H1 (cell line): Measurements from ENCODE around the gene CADM2. TPM values are rescaled to one million over a fixed set of nuclear protein-coding genes. Genes with fewer than 3 reads are reported as not detected.

ENCODE experiments used
- CTCF ChIA-PET: fragments of 300-600 bp; sonication (Branson Sonifier 250); formaldehyde crosslinking; loops from one replicate; lab custom pipeline; 2021; ENCODE audit not compliant: partially characterized antibody; lab: Charles Lee
- POLR2A ChIA-PET: fragments of 300-600 bp; sonication (Branson Sonifier 250); formaldehyde crosslinking; loops from one replicate; lab custom pipeline; 2021; ENCODE audit warnings: inconsistent platforms; ENCODE audit not compliant: partially characterized antibody; lab: Charles Lee
- DNase-seq, 2 experiments: peaks; one replicate each; pipeline versions ENCODE4 v3.0.0 to v3.0.0-alpha.2; 2010 to 2022; ENCODE audit warnings: low spot score in 2 of 2, low read depth in 1 of 2, mixed read lengths in 1 of 2
- FAIRE-seq: peaks from 2 replicates; lab custom pipeline; 2011; peaks lifted over from hg19 to GRCh38; lab: Jason Lieb, UNC
- H2AFZ ChIP-seq: 2 replicates; pipeline ENCODE4 v1.8.1; 2012; ENCODE audit warnings: low read length, inconsistent platforms
- H2AK5ac ChIP-seq: 2 replicates; pipeline ENCODE4 v1.6.1; 2013; ENCODE audit warnings: low read depth, low read length
- H2BK120ac ChIP-seq: replicated peaks from 2 replicates; pipeline ENCODE3; 2013; ENCODE audit warnings: low read depth, low read length, inconsistent platforms
- H2BK12ac ChIP-seq: 2 replicates; pipeline ENCODE4 v1.6.1; 2013; ENCODE audit warnings: low read depth, low read length
- H2BK15ac ChIP-seq: 2 replicates; pipeline ENCODE4 v1.6.1; 2013; ENCODE audit warnings: low read length
- H2BK20ac ChIP-seq: 2 replicates; pipeline ENCODE4 v1.6.1; 2013; ENCODE audit warnings: low read length
- H2BK5ac ChIP-seq: 2 replicates; pipeline ENCODE4 v1.6.1; 2013; ENCODE audit warnings: low read depth, low read length
- H3K14ac ChIP-seq: 2 replicates; pipeline ENCODE4 v1.6.1; 2013; ENCODE audit warnings: inconsistent platforms; ENCODE audit not compliant: insufficient read length
- H3K18ac ChIP-seq: 2 replicates; pipeline ENCODE4 v1.6.1; 2013; ENCODE audit warnings: low read length; ENCODE audit errors: extremely low read depth
- H3K23ac ChIP-seq: 2 replicates; pipeline ENCODE4 v1.6.1; 2013; ENCODE audit warnings: inconsistent platforms; ENCODE audit not compliant: insufficient read length
- H3K23me2 ChIP-seq: 2 replicates; pipeline ENCODE4 v1.6.1; 2013; ENCODE audit warnings: low read depth, low read length
- H3K27ac ChIP-seq: 2 replicates; pipeline ENCODE4 v1.6.1; 2011; ENCODE audit warnings: low read depth, low read length, inconsistent platforms
- H3K27me3 ChIP-seq, 4 experiments: replicated peaks in 1 of 4; 1 replicate in 1 of 4; 2 replicates in 3 of 4; pipeline versions ENCODE4 v1.6.1 to v1.8.1; 2011 to 2013; ENCODE audit warnings: low read length in 3 of 4, mild to moderate bottlenecking in 3 of 4, inconsistent platforms in 2 of 4, mixed read lengths in 2 of 4, moderate library complexity in 1 of 4; ENCODE audit not compliant: control insufficient read depth in 3 of 4, insufficient read depth in 3 of 4; ENCODE audit errors: extremely low read depth in 1 of 4
- H3K36me3 ChIP-seq, 4 experiments: 2 replicates each; pipeline versions ENCODE4 v1.6.1 to v1.8.1; 2011 to 2013; ENCODE audit warnings: mild to moderate bottlenecking in 4 of 4, low read length in 3 of 4, moderate library complexity in 2 of 4, control low read depth in 1 of 4, inconsistent platforms in 1 of 4; ENCODE audit not compliant: insufficient read depth in 4 of 4, control insufficient read depth in 2 of 4
- H3K4ac ChIP-seq: replicated peaks from 2 replicates; pipeline ENCODE3; 2013; ENCODE audit warnings: low read length, low read depth, mixed read lengths, inconsistent platforms; ENCODE audit not compliant: insufficient read length
- H3K4me1 ChIP-seq, 4 experiments: replicated peaks in 1 of 4; 1 replicate in 1 of 4; 2 replicates in 3 of 4; pipeline versions ENCODE4 v1.6.1 to v1.8.1; 2011 to 2013; ENCODE audit warnings: low read length in 3 of 4, inconsistent platforms in 2 of 4, mixed read lengths in 1 of 4; ENCODE audit not compliant: insufficient read depth in 4 of 4, control insufficient read depth in 3 of 4
- H3K4me2 ChIP-seq, 2 experiments: 2 replicates each; pipeline versions ENCODE4 v1.6.1 to v1.8.1; 2011 to 2013; ENCODE audit warnings: low read depth in 2 of 2, low read length in 2 of 2, control low read depth in 1 of 2, inconsistent platforms in 1 of 2, mild to moderate bottlenecking in 1 of 2; ENCODE audit not compliant: insufficient read depth in 1 of 2
- H3K4me3 ChIP-seq, 4 experiments: fragments of 200-600, 300-600 bp in 1 of 4; sonication (generic), shearing (Covaris generic), sonication (Bioruptor Twin) in 1 of 4; 2 replicates each; pipeline versions ENCODE4 v1.5.1 to v1.8.1; 2011 to 2016; ENCODE audit warnings: low read length in 4 of 4, low read depth in 3 of 4, control low read depth in 2 of 4, inconsistent platforms in 2 of 4, mild to moderate bottlenecking in 2 of 4, mixed read lengths in 1 of 4, moderate library complexity in 1 of 4; ENCODE audit not compliant: insufficient read depth in 2 of 4; ENCODE audit errors: extremely low read depth in 1 of 4
- H3K56ac ChIP-seq: replicated peaks from 2 replicates; pipeline ENCODE3; 2013; ENCODE audit warnings: low read depth, mild to moderate bottlenecking, mixed read lengths, low read length, inconsistent platforms; ENCODE audit not compliant: insufficient read length
- H3K79me1 ChIP-seq: 2 replicates; pipeline ENCODE4 v1.6.1; 2013; ENCODE audit warnings: low read depth, low read length, control low read depth
- H3K79me2 ChIP-seq, 2 experiments: 2 replicates each; pipeline versions ENCODE4 v1.6.1 to v1.8.1; 2012 to 2013; ENCODE audit warnings: low read length in 2 of 2, mild to moderate bottlenecking in 2 of 2, inconsistent platforms in 1 of 2; ENCODE audit not compliant: insufficient read depth in 2 of 2, control insufficient read depth in 1 of 2
- H3K9ac ChIP-seq, 4 experiments: replicated peaks in 1 of 4; 1 replicate in 1 of 4; 2 replicates in 3 of 4; pipeline versions ENCODE4 v1.6.1 to v1.8.1; 2011 to 2013; ENCODE audit warnings: low read depth in 3 of 4, low read length in 3 of 4, control low read depth in 2 of 4, mild to moderate bottlenecking in 2 of 4, moderate library complexity in 2 of 4, inconsistent platforms in 1 of 4; ENCODE audit errors: extremely low read depth in 1 of 4
- H3K9me3 ChIP-seq, 2 experiments: 2 replicates each; pipeline versions ENCODE4 v1.6.1 to v1.8.1; 2012 to 2013; ENCODE audit warnings: mild to moderate bottlenecking in 2 of 2, moderate library complexity in 2 of 2, control low read depth in 1 of 2, inconsistent platforms in 1 of 2, low read depth in 1 of 2, low read length in 1 of 2, mixed read lengths in 1 of 2; ENCODE audit not compliant: insufficient read depth in 2 of 2
- H4K20me1 ChIP-seq, 2 experiments: replicated peaks in 1 of 2; 2 replicates each; pipeline versions ENCODE3 to v1.8.1; 2011 to 2013; ENCODE audit warnings: inconsistent platforms in 2 of 2, low read length in 2 of 2, mild to moderate bottlenecking in 1 of 2; ENCODE audit not compliant: insufficient read depth in 2 of 2, control insufficient read depth in 1 of 2
- H4K5ac ChIP-seq: 2 replicates; pipeline ENCODE4 v1.6.1; 2013; ENCODE audit warnings: low read length, low read depth, mixed read lengths, inconsistent platforms; ENCODE audit not compliant: insufficient read length
- H4K8ac ChIP-seq: 2 replicates; pipeline ENCODE4 v1.8.0; 2013; ENCODE audit warnings: mild to moderate bottlenecking, moderate library complexity, low read length, inconsistent platforms; ENCODE audit not compliant: insufficient read depth; ENCODE audit errors: extremely low read depth
- H4K91ac ChIP-seq: replicated peaks from 2 replicates; pipeline ENCODE3; 2013; ENCODE audit warnings: low read length, mixed read lengths, inconsistent platforms; ENCODE audit not compliant: insufficient read length
- ATF3 ChIP-seq: IDR thresholded peaks from 2 replicates; pipeline ENCODE4 v1.6.1; 2011; ENCODE audit warnings: low read depth, mild to moderate bottlenecking, low read length; ENCODE audit not compliant: insufficient read depth
- BCL11A ChIP-seq, 2 experiments: IDR thresholded peaks; one replicate each; pipeline ENCODE4 v1.6.1; 2011; ENCODE audit warnings: low read depth in 2 of 2, low read length in 2 of 2, mild to moderate bottlenecking in 2 of 2
- BRCA1 ChIP-seq: IDR thresholded peaks from 2 replicates; pipeline ENCODE4 v1.6.1; 2012; ENCODE audit warnings: low read depth, low read length, improper control_type of control experiment
- CBX5 ChIP-seq: fragments of 300-800, 300-1000 bp; sonication (generic); IDR thresholded peaks from 2 replicates; pipeline ENCODE4 v1.7.1; 2016; ENCODE audit warnings: antibody characterized with exemption, low read length, low read depth
- CREB1 ChIP-seq: IDR thresholded peaks from 2 replicates; pipeline ENCODE4 v1.6.1; 2012; ENCODE audit warnings: inconsistent platforms
- CTBP2 ChIP-seq: IDR thresholded peaks from 2 replicates; pipeline ENCODE4 v1.7.0; 2011; ENCODE audit warnings: borderline replicate concordance, mild to moderate bottlenecking, moderate library complexity, mixed read lengths, low read length; ENCODE audit not compliant: insufficient read depth, insufficient read length
- HDAC2 ChIP-seq, 2 experiments: fragments of 300-600 bp in 1 of 2; sonication (generic) in 1 of 2; IDR thresholded peaks; 2 replicates each; pipeline ENCODE4 v1.6.1; 2011 to 2012; ENCODE audit warnings: low read depth in 2 of 2, low read length in 2 of 2, mild to moderate bottlenecking in 2 of 2, moderate library complexity in 2 of 2, borderline replicate concordance in 1 of 2, inconsistent platforms in 1 of 2
- HDAC6 ChIP-seq: IDR thresholded peaks from one replicate; pipeline ENCODE4 v1.7.1; 2012; ENCODE audit warnings: low read depth, mild to moderate bottlenecking, inconsistent platforms, low read length, moderate library complexity
- NRF1 ChIP-seq: IDR thresholded peaks from 2 replicates; pipeline ENCODE4 v1.6.1; 2011; ENCODE audit warnings: mild to moderate bottlenecking, low read depth, low read length, improper control_type of control experiment
- POLR2AphosphoS5 ChIP-seq: IDR thresholded peaks from 2 replicates; pipeline ENCODE4 v1.6.1; 2011; ENCODE audit warnings: low read depth, low read length
- RFX5 ChIP-seq: IDR thresholded peaks from 2 replicates; pipeline ENCODE4 v1.6.1; 2011; ENCODE audit warnings: low read depth, low read length, improper control_type of control experiment, borderline replicate concordance
- SIN3A ChIP-seq, 2 experiments: IDR thresholded peaks in 1 of 2; conservative IDR thresholded peaks in 1 of 2; 2 replicates each; pipeline ENCODE4 v1.6.1; 2011 to 2012; ENCODE audit warnings: low read length in 2 of 2, improper control_type of control experiment in 1 of 2, low read depth in 1 of 2, mild to moderate bottlenecking in 1 of 2
- SP1 ChIP-seq: IDR thresholded peaks from 2 replicates; pipeline ENCODE4 v1.6.1; 2011; ENCODE audit warnings: low read depth, low read length
- TAF1 ChIP-seq: IDR thresholded peaks from 2 replicates; pipeline ENCODE4 v1.6.1; 2011; ENCODE audit warnings: mild to moderate bottlenecking, low read depth, low read length
- YY1 ChIP-seq: IDR thresholded peaks from 2 replicates; pipeline ENCODE4 v1.6.1; 2011; ENCODE audit warnings: low read depth, mild to moderate bottlenecking, low read length
- WGBS, 2 experiments: shearing (Covaris generic) in 1 of 2; methylation state at CpG; one replicate each; pipeline versions ENCODE4 v1.1.6 to v1.1.7; 2013 to 2015; ENCODE audit warnings: low lambda C conversion rate in 2 of 2, mixed read lengths in 2 of 2, inconsistent platforms in 1 of 2, low coverage in 1 of 2, missing lambda C conversion rate in 1 of 2; ENCODE audit not compliant: insufficient replicate concordance in 2 of 2, insufficient coverage in 1 of 2, insufficient read length in 1 of 2; ENCODE audit errors: extremely low coverage in 1 of 2, missing lambda C conversion rate in 1 of 2; 5-methylcytosine and 5-hydroxymethylcytosine counted together
- polyA plus RNA-seq, 7 experiments: library from polyadenylated mRNA; depleted of rRNA in 3 of 7; stranded (reverse) in 5 of 7; unstranded in 2 of 7; fragments of >200 nt in 5 of 7; fragments of 200-250 nt in 2 of 7; gene quantifications; 1 replicate in 5 of 7; 2 replicates in 1 of 7; 4 replicates in 1 of 7; pipeline versions ENCODE4 v1.2.1 to v1.2.3, GENCODE V29; 2011 to 2013; ENCODE audit warnings: missing spikeins in 2 of 7, mixed read lengths in 2 of 7
- total RNA-seq: library from RNA; stranded (reverse); fragmentation: NEBNext Ultra II Directional; extraction: Animal tissue kit (Norgen Biotek cat#: 25700); gene quantifications from 2 replicates; pipeline ENCODE4 v1.2.1, GENCODE V29; 2021

CADM2 gene
- total and polyA plus RNA-seq, 2 of the 8 experiments (the other 6 are each of a cell fraction or from before 2014, with no cell fraction given), result 14.9 to 20.9 TPM

GRCh38 chr3:85037203-85037602, 78.4 kb downstream of the CADM2 start:
- no peak overlapping the region for H3K56ac ChIP-seq
- no peak overlapping the region for H3K18ac ChIP-seq
- H3K36me3 ChIP-seq, result no peaks in the 10 kb centered on the region
- H2BK5ac ChIP-seq, result no peak overlapping the region
- H3K4ac ChIP-seq, result no peak overlapping the region
- H2BK15ac ChIP-seq, result no peak overlapping the region
- no peak overlapping the region for H4K5ac ChIP-seq
- CTCF ChIA-PET, result no interaction called here
- no peak for TF ChIP-seq YY1
- no peak for TF ChIP-seq RFX5
- TF ChIP-seq TAF1, result no peak
- no peak for TF ChIP-seq SP1
- no peak for TF ChIP-seq CBX5
- TF ChIP-seq ATF3, result no peak
- no peak for TF ChIP-seq BRCA1
- no peak for TF ChIP-seq SIN3A (conservative IDR thresholded peaks at IDR 0.05 in 1 of 2, IDR thresholded peaks at IDR 0.05 in 1 of 2; ENCODE audit: low read depth in 1 of 2, low read length in 2 of 2)
- no peak for TF ChIP-seq CTBP2
- no peak for TF ChIP-seq POLR2AphosphoS5
- no peak for TF ChIP-seq HDAC2 (IDR thresholded peaks at IDR 0.05; ENCODE audit: borderline replicate concordance in 1 of 2, low read depth in 2 of 2, low read length in 2 of 2)
- no peak for TF ChIP-seq NRF1
- TF ChIP-seq BCL11A (IDR thresholded peaks at IDR 0.05; ENCODE audit: low read depth in 2 of 2, low read length in 2 of 2), result no peak
- no peak for TF ChIP-seq CREB1
- TF ChIP-seq HDAC6, result no peak
- TF ChIP-seq, all 59 proteins: peak for 0
- H3K9me3 ChIP-seq, result no peaks in the 10 kb centered on the region
- no peak overlapping the region for H2BK120ac ChIP-seq
- no peak overlapping the region for H4K91ac ChIP-seq
- POLR2A ChIA-PET, result no interaction called here
- no peaks in the 10 kb centered on the region for H3K23me2 ChIP-seq
- H3K4me1 ChIP-seq, result peaks cover 0 to 11% (median 2%) of the 10 kb centered on the region in 4 experiments; a peak in 1 of 7 replicates
- H3K4me3 ChIP-seq, result no peak overlapping the region
- H4K20me1 ChIP-seq, result no peaks in the 10 kb centered on the region
- no peak overlapping the region for H3K27ac ChIP-seq
- no peak overlapping the region for H3K23ac ChIP-seq
- H3K79me2 ChIP-seq, result peaks cover 0 to 12% of the 10 kb centered on the region in 2 experiments; a peak in 2 of 4 replicates
- H2AK5ac ChIP-seq, result no peak overlapping the region
- H4K8ac ChIP-seq, result no peak overlapping the region
- no peak overlapping the region for H3K14ac ChIP-seq
- no peaks in the 10 kb centered on the region for H3K79me1 ChIP-seq
- no peak overlapping the region for H3K9ac ChIP-seq
- DNase-seq (no peak), FAIRE-seq (no peak)
- H2BK12ac ChIP-seq, result no peak overlapping the region
- H3K27me3 ChIP-seq, result no peaks in the 10 kb centered on the region
- no peak overlapping the region for H3K4me2 ChIP-seq
- H2AFZ ChIP-seq, result no peak overlapping the region
- 89% methylated on average over 2 of the region's 2 CpGs; no CpG with 5 or more reads in 1 of the 2 experiments for WGBS, 2 experiments
- no peak overlapping the region for H2BK20ac ChIP-seq
